Endodermal cell (in vitro differentiated cells): ENCODE results near the gene GOLPH3. TPM values are rescaled to one million over a fixed set of nuclear protein-coding genes. Genes with fewer than 3 reads are reported as not detected.

ENCODE experiments used
- DNase-seq: peaks from one replicate; pipeline ENCODE4 v3.0.0-alpha.2; 2017
- H3K27ac ChIP-seq: 2 replicates; pipeline ENCODE4 v1.5.1; 2013; ENCODE audit warnings: mild to moderate bottlenecking, low read depth, low read length, moderate library complexity
- H3K27me3 ChIP-seq: 2 replicates; pipeline ENCODE4 v1.6.1; 2013; ENCODE audit warnings: mild to moderate bottlenecking, low read length, moderate library complexity; ENCODE audit not compliant: insufficient read depth, control insufficient read depth, poor library complexity, severe bottlenecking
- H3K36me3 ChIP-seq: 2 replicates; pipeline ENCODE4 v1.7.0; 2013; ENCODE audit warnings: mild to moderate bottlenecking, low read length, moderate library complexity; ENCODE audit not compliant: control insufficient read depth, insufficient read depth
- H3K4me1 ChIP-seq: one replicate; pipeline ENCODE4 v1.7.0; 2013; ENCODE audit warnings: low read length; ENCODE audit not compliant: control insufficient read depth, insufficient read depth
- H3K4me3 ChIP-seq: 2 replicates; pipeline ENCODE4 v1.5.1; 2013; ENCODE audit warnings: mild to moderate bottlenecking, low read length, moderate library complexity
- H3K9ac ChIP-seq: 2 replicates; pipeline ENCODE4 v1.6.1; 2013; ENCODE audit warnings: mild to moderate bottlenecking, low read length, moderate library complexity; ENCODE audit not compliant: poor library complexity, severe bottlenecking; ENCODE audit errors: extremely low read depth
- H3K9me3 ChIP-seq: 2 replicates; pipeline ENCODE4 v1.6.1; 2013; ENCODE audit warnings: mild to moderate bottlenecking, low read length, moderate library complexity; ENCODE audit not compliant: control insufficient read depth
- H3K27ac Mint-ChIP-seq: 2 replicates; pipeline ENCODE4 v1.8.0; 2020; ENCODE audit warnings: mixed read lengths
- H3K27me3 Mint-ChIP-seq: 2 replicates; pipeline ENCODE4 v1.8.0; 2021; ENCODE audit warnings: mild to moderate bottlenecking, mixed read lengths; ENCODE audit not compliant: insufficient read depth
- H3K36me3 Mint-ChIP-seq: 2 replicates; pipeline ENCODE4 v1.8.0; 2020; ENCODE audit warnings: low read depth, mixed read lengths
- H3K4me1 Mint-ChIP-seq: 2 replicates; pipeline ENCODE4 v1.8.0; 2020; ENCODE audit warnings: mixed read lengths
- H3K4me3 Mint-ChIP-seq: 2 replicates; pipeline ENCODE4 v1.8.0; 2020; ENCODE audit warnings: mild to moderate bottlenecking, moderate library complexity, mixed read lengths
- H3K9me3 Mint-ChIP-seq: 2 replicates; pipeline ENCODE4 v1.8.0; 2020; ENCODE audit warnings: mild to moderate bottlenecking, mixed read lengths
- WGBS, 2 experiments: methylation state at CpG; one replicate each; pipeline versions ENCODE4 v1.1.5 to v1.1.7; 2013; ENCODE audit warnings: missing lambda C conversion rate in 2 of 2, mixed read lengths in 1 of 2; ENCODE audit not compliant: insufficient coverage in 1 of 2, insufficient read length in 1 of 2; 5-methylcytosine and 5-hydroxymethylcytosine counted together
- total RNA-seq, 2 donors: library from RNA; stranded (reverse); fragmentation: NEBNext Ultra II Directional in 1 of 2; extraction: Animal tissue kit (Norgen Biotek cat#: 25700) in 1 of 2; gene quantifications; 2 replicates in 1 of 2; 3 replicates in 1 of 2; pipeline ENCODE4 v1.2.1, GENCODE V29; 2021
- TF ChIP-seq, protein P1 (sequence below): fragments of 200-600 bp; sonication (generic); conservative IDR thresholded peaks from 2 replicates; pipeline ENCODE4 v1.5.0; 2021; ENCODE audit warnings: antibody characterized with exemption, mild to moderate bottlenecking

Gene GOLPH3
- total RNA-seq, 2 donors from 2014 or later, result 89.4 to 90.7 TPM

DNA sequence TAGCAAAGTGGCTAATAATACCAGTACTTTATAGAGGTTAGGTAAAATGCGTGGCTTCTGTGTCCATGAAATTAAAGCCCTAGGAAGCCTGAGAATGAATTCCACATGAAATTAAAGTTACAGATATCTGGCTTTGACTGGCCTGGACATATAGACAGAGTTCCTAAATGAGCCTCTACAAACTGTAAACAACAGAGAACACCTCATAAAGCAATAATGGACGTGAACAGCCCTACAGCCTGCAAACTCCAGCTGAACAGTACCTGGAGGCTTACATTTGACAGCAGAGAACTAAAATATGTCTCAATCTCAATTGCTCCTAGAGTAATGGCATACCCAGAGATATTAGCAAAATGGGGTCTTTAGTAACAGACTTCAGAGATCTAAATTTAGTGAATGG is 28.7 kb downstream of the GOLPH3 start:
- no peak overlapping the region for H3K27ac ChIP-seq

DNA sequence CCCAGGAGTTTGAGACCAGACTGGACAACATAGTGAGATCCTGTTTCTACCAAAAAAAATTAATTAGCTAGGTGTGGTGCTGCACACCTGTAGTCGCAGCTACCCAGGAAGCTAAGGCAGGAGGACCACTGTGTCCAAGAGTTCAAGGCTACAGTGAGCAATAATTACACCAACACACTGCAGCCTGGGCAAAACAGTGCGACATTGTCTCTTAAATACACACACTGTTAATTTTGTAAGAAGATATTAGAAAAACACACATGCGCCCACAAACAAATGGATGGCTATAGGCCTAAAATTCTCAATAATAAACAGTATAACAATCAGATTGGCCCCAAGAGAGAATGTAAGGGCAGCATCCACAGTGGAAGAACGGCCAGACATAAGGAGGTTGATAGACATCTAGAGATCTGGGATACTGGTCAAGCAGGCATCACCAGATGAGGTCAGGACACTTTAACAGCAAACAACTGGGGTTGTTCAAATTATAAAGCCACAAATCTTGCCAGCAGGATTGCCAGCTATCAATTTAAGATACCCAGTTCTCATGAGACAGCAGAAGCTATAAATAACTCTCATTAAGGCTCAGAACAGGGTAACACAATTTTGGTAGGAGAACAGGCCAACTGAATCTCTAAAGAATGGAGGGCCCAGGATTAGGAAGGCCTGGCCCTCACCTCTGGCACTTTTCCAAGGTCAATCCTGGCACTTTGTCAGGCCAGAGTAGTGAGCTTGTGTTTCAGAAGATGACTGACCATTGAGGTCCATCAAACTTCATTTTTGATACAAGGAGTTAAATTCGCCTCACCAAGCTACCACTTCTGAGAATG is 29.5 kb downstream of the GOLPH3 start:
- Histone ChIP-seq H3K4me1 (peaks cover 3% of the 10 kb centered on the region), H3K9ac (no peak overlapping the region), H3K27ac (no peak overlapping the region), H3K9me3 (peaks cover 19% of the 10 kb centered on the region), H3K27me3 (no peaks in the 10 kb centered on the region), H3K36me3 (peaks cover 64% of the 10 kb centered on the region), H3K4me3 (no peak overlapping the region)
- H3K4me1 Mint-ChIP-seq, result peaks cover 3% of the 10 kb centered on the region
- no peaks in the 10 kb centered on the region for H3K27me3 Mint-ChIP-seq
- no peak for DNase-seq
- TF ChIP-seq, protein P1, sequence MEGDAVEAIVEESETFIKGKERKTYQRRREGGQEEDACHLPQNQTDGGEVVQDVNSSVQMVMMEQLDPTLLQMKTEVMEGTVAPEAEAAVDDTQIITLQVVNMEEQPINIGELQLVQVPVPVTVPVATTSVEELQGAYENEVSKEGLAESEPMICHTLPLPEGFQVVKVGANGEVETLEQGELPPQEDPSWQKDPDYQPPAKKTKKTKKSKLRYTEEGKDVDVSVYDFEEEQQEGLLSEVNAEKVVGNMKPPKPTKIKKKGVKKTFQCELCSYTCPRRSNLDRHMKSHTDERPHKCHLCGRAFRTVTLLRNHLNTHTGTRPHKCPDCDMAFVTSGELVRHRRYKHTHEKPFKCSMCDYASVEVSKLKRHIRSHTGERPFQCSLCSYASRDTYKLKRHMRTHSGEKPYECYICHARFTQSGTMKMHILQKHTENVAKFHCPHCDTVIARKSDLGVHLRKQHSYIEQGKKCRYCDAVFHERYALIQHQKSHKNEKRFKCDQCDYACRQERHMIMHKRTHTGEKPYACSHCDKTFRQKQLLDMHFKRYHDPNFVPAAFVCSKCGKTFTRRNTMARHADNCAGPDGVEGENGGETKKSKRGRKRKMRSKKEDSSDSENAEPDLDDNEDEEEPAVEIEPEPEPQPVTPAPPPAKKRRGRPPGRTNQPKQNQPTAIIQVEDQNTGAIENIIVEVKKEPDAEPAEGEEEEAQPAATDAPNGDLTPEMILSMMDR, result no peak
- 97 to 100% methylated on average over 3 to 5 of the region's 5 CpGs for WGBS, 2 experiments
- no peak overlapping the region for H3K27ac Mint-ChIP-seq
- no peak overlapping the region for H3K4me3 Mint-ChIP-seq
- H3K9me3 Mint-ChIP-seq, result peaks cover 13% of the 10 kb centered on the region
- H3K36me3 Mint-ChIP-seq, result peaks cover 58% of the 10 kb centered on the region

More for the DNA sequence above, 28.7 kb downstream of the GOLPH3 start:
- H3K9ac ChIP-seq, result no peak overlapping the region
- Mint-ChIP-seq H3K27ac (no peak overlapping the region), H3K27me3 (no peaks in the 10 kb centered on the region), H3K9me3 (peaks cover 13% of the 10 kb centered on the region), H3K36me3 (peaks cover 52% of the 10 kb centered on the region), H3K4me3 (no peak overlapping the region), H3K4me1 (peaks cover 3% of the 10 kb centered on the region)
- WGBS, 2 experiments, result 92 to 100% methylated on average over 2 of the region's 2 CpGs
- H3K36me3 ChIP-seq, result peaks cover 60% of the 10 kb centered on the region
- DNase-seq, result no peak
- no peaks in the 10 kb centered on the region for H3K27me3 ChIP-seq
- H3K4me1 ChIP-seq, result peaks cover 3% of the 10 kb centered on the region
- no peak overlapping the region for H3K4me3 ChIP-seq
- peaks cover 19% of the 10 kb centered on the region for H3K9me3 ChIP-seq
- TF ChIP-seq, protein P1, result no peak

DNA sequence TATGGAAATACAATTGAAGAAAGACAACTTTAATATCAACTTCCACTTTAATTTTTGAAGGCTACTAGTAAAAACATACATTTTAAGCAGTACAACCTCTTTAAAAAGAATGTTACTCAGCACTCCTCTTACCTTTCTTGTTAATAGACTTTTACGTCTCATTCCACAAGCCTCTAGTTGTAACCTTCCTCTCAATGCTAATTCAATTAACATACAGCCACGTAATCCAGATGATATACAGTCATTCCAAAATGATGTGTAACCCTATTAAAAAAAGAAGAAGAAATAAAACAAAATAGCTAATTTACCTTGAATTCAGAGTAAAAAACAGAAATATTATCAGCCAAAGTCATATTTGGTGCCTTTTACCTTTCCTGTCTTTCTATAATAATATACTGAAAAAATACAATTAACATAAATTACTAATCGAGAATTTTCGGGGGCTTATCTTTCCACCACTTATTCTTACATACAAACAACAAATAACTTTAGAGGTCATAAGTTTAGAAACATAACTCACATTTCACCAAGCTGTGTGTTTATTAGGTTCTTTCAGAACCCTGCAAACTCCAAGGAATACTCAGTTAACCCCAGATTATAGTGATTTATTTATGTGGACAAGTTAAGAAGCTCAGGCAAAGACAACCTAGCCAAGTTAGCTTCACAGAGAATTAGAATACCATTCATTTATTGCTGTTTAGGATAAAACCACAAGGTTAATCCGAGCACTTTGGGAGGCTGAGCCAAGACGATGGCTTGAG is 30.3 kb downstream of the GOLPH3 start:
- no peak for DNase-seq
- Histone ChIP-seq H3K27ac (no peak overlapping the region), H3K4me3 (no peak overlapping the region), H3K27me3 (no peaks in the 10 kb centered on the region), H3K4me1 (peaks cover 3% of the 10 kb centered on the region), H3K9ac (no peak overlapping the region), H3K36me3 (peaks cover 68% of the 10 kb centered on the region), H3K9me3 (peaks cover 19% of the 10 kb centered on the region)
- H3K27me3 Mint-ChIP-seq, result no peaks in the 10 kb centered on the region
- peaks cover 58% of the 10 kb centered on the region for H3K36me3 Mint-ChIP-seq
- TF ChIP-seq, protein P1, result no peak
- H3K4me1 Mint-ChIP-seq, result peaks cover 3% of the 10 kb centered on the region
- H3K9me3 Mint-ChIP-seq, result peaks cover 13% of the 10 kb centered on the region
- no peak overlapping the region for H3K27ac Mint-ChIP-seq
- H3K4me3 Mint-ChIP-seq, result no peak overlapping the region
- 96 to 98% methylated on average over 6 of the region's 6 CpGs for WGBS, 2 experiments
